NCI-H1105 treated with DMSO at 0.1 percent for 48 hours (cell line): ENCODE measurements around the gene EIF5B.
"Not testable (repeated sequence)": the region's sequence is repeated elsewhere in the genome, so short reads cannot be mapped to it uniquely, and the experiment has no call there.

Experiments used
- DNase-seq: peaks from one replicate; lab custom pipeline; 2025; lab: John Stamatoyannopoulos, UW

Gene EIF5B

GRCh38 chr2:99337113-99338028 lies at the start of gene EIF5B:
EIF5B (plus strand) TSS chr2:99337389; CDS start chr2:99337555, 166 bp downstream.
- peak; percentile 91 for DNase-seq

GRCh38 chr2:99297994-99298393 lies 39.2 kb upstream of the EIF5B start:
- DNase-seq: no peak

- DNase-seq: no peak
Measured at GRCh38 chr2:99299580-99299979, 37.6 kb upstream of the EIF5B start.

- DNase-seq: not testable (repeated sequence)
Measured at GRCh38 chr2:99301097-99301496, 36.1 kb upstream of the EIF5B start, which contains the start of gene LYG1. LYG1 (minus strand) TSS chr2:99301197; CDS start chr2:99295670, 5,527 bp downstream.

GRCh38 chr2:99317161-99317872 lies 19.9 kb upstream of the EIF5B start:
- no peak for DNase-seq

- not testable (repeated sequence) for DNase-seq
Measured at GRCh38 chr2:99317873-99318200, 19.4 kb upstream of the EIF5B start.

GRCh38 chr2:99325384-99325783 lies 11.8 kb upstream of the EIF5B start:
- DNase-seq: no peak

GRCh38 chr2:99335911-99336803 lies 1.0 kb upstream of the EIF5B start, which contains the start of gene TXNDC9:
TXNDC9 (minus strand) TSS chr2:99336333; CDS start chr2:99333210, 3,123 bp downstream.
- peak; percentile 98 for DNase-seq

- no peak for DNase-seq
Measured at GRCh38 chr2:99336804-99337112, 431 bp upstream of the EIF5B start.

- peak; percentile 17 for DNase-seq
Measured at GRCh38 chr2:99338029-99338585, 918 bp downstream of the EIF5B start.

- DNase-seq: no peak
Measured at GRCh38 chr2:99340669-99341236, 3.6 kb downstream of the EIF5B start.

GRCh38 chr2:99342536-99342935 lies 5.3 kb downstream of the EIF5B start:
- DNase-seq: no peak

GRCh38 chr2:99345446-99345845 lies 8.3 kb downstream of the EIF5B start:
- DNase-seq: not testable (repeated sequence)

- no peak for DNase-seq
Measured at GRCh38 chr2:99346218-99346617, 9.0 kb downstream of the EIF5B start.

- DNase-seq: no peak
Measured at GRCh38 chr2:99348173-99348572, 11.0 kb downstream of the EIF5B start.

- DNase-seq: no peak
Measured at GRCh38 chr2:99350194-99350593, 13.0 kb downstream of the EIF5B start.

- DNase-seq: no peak
Measured at GRCh38 chr2:99354070-99354469, 16.9 kb downstream of the EIF5B start.

GRCh38 chr2:99354825-99355224 lies 17.6 kb downstream of the EIF5B start:
- DNase-seq: not testable (repeated sequence)

- DNase-seq: no peak
Measured at GRCh38 chr2:99356853-99357252, 19.7 kb downstream of the EIF5B start.

GRCh38 chr2:99365661-99366060 lies 28.5 kb downstream of the EIF5B start:
- no peak for DNase-seq

- not testable (repeated sequence) for DNase-seq
Measured at GRCh38 chr2:99368854-99369253, 31.7 kb downstream of the EIF5B start.
